ENCODE measurements around the gene MICAL3. TPM values are rescaled to one million over a fixed set of nuclear protein-coding genes. Genes with fewer than 3 reads are reported as not detected.

MICAL3 gene
- total RNA-seq, 1 experiment from 2014 or later, result 47.1 TPM

GRCh38 chr22:17787716-17788330, 236.5 kb downstream of the MICAL3 start:
- TF ChIP-seq REST (IDR thresholded peaks at IDR 0.05; ENCODE audit: insufficient read depth in 1 of 2, low read depth in 2 of 2, low read length in 1 of 2) (no peak), CTCF (IDR thresholded peaks at IDR 0.05) (no peak), SIN3A (IDR thresholded peaks at IDR 0.05; ENCODE audit: borderline replicate concordance, insufficient read depth, low read depth, low read length) (no peak), POLR2AphosphoS5 (IDR thresholded peaks at IDR 0.05; ENCODE audit: low read depth, low read length) (no peak), TCF7L2 (IDR thresholded peaks at IDR 0.05; ENCODE audit: low read depth, low read length) (no peak)
- DNase-seq (ENCODE audit: low read depth, low spot score) (no peak), ATAC-seq (no peak)
- in situ Hi-C loops (cut with HindIII; ENCODE audit: low pct_unique_long_range_greater_than_20kb, low sequenced_read_pairs), result no loop called here
- intact Hi-C loops (cut with micrococcal nuclease; ENCODE audit: unreplicated experiment), result no loop called here
- CTCF ChIA-PET, result no interaction called here
- H3K9me3 ChIP-seq (ENCODE audit: control insufficient read depth, insufficient read depth, low read depth, low read length), result no peaks in the 10 kb centered on the region
- no peak overlapping the region for H3K4me3 ChIP-seq (ENCODE audit: low read depth in 2 of 2, low read length in 2 of 2)
- H3K27ac ChIP-seq (ENCODE audit: low read length), result no peak overlapping the region
- POLR2A ChIA-PET, result no interaction called here
- no peaks in the 10 kb centered on the region for H3K27me3 ChIP-seq (ENCODE audit: control insufficient read depth, insufficient read depth, low read length)
- no peaks in the 10 kb centered on the region for H3K4me1 ChIP-seq (ENCODE audit: control insufficient read depth, insufficient read depth, low read length)
- no TSS peak for BruUV-seq (replicated peaks)
- no peaks in the 10 kb centered on the region for H3K36me3 ChIP-seq (ENCODE audit: control insufficient read depth, insufficient read depth, low read length)

- in situ Hi-C loops (cut with HindIII; ENCODE audit: low pct_unique_long_range_greater_than_20kb, low sequenced_read_pairs) (no loop called here), intact Hi-C loops (cut with micrococcal nuclease; ENCODE audit: unreplicated experiment) (no loop called here)
- TF ChIP-seq REST (IDR thresholded peaks at IDR 0.05; ENCODE audit: insufficient read depth in 1 of 2, low read depth in 2 of 2, low read length in 1 of 2) (no peak), SIN3A (IDR thresholded peaks at IDR 0.05; ENCODE audit: borderline replicate concordance, insufficient read depth, low read depth, low read length) (no peak), POLR2AphosphoS5 (IDR thresholded peaks at IDR 0.05; ENCODE audit: low read depth, low read length) (no peak), TCF7L2 (IDR thresholded peaks at IDR 0.05; ENCODE audit: low read depth, low read length) (no peak), CTCF (IDR thresholded peaks at IDR 0.05) (no peak)
- no peak for ATAC-seq
- BruUV-seq (replicated peaks), result no TSS peak
- Histone ChIP-seq H3K27me3 (ENCODE audit: control insufficient read depth, insufficient read depth, low read length) (no peaks in the 10 kb centered on the region), H3K27ac (ENCODE audit: low read length) (no peak overlapping the region), H3K4me1 (ENCODE audit: control insufficient read depth, insufficient read depth, low read length) (no peaks in the 10 kb centered on the region), H3K4me3 (ENCODE audit: low read depth in 2 of 2, low read length in 2 of 2) (no peak overlapping the region), H3K9me3 (ENCODE audit: control insufficient read depth, insufficient read depth, low read depth, low read length) (no peaks in the 10 kb centered on the region), H3K36me3 (ENCODE audit: control insufficient read depth, insufficient read depth, low read length) (no peaks in the 10 kb centered on the region)
- ChIA-PET POLR2A (no interaction called here), CTCF (no interaction called here)
- no peak for DNase-seq (ENCODE audit: low read depth, low spot score)
These were observed 237.1 kb downstream of the MICAL3 start for GRCh38 chr22:17787241-17787640.

All from Panc1 (cell line).